ENCODE results near the gene JPT2. TPM values are rescaled to one million over a fixed set of nuclear protein-coding genes. Genes with fewer than 3 reads are reported as not detected.

The JPT2 gene
- total and polyA plus RNA-seq, 10 of the 15 experiments (the other 5 are each of a cell fraction or from before 2014, with no cell fraction given): 11.7 to 78.4 (median 48.4) TPM

DNA sequence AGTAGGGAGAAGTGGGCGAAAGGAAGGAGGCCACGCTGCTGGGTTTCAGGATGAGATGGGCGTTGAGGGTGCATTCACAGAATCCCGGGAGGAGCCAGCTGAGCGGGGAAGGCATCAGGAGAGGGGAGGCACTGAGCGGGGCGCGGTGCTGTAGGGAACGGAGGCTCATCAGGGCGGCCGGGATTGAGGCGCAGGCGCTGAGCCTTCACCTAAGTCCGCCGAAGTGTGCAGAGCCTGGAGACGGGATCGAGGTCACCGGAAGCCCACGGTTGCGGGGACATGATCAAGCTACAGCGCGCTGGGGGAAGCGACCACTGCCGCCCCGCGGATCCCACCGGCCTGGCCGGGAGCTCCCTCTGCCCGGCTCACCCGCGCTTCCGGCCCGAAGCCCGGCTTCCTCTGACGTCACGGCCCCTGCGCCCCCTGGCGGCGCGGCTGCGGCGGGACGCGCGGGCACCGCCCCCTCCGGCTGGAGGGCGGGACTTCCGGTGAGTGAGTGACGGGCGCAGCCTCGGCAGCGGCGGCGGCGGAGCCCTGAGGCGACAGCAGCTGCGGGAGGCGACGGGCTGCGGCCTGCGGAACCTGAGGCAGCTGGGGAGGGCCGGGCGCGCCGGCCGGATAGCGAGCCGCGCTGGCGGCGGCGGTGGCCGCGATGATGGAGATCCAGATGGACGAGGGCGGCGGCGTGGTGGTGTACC, 27.8 kb downstream of the JPT2 start, which contains the start of gene MAPK8IP3 (continued):
- TF ChIP-seq, protein P1, sequence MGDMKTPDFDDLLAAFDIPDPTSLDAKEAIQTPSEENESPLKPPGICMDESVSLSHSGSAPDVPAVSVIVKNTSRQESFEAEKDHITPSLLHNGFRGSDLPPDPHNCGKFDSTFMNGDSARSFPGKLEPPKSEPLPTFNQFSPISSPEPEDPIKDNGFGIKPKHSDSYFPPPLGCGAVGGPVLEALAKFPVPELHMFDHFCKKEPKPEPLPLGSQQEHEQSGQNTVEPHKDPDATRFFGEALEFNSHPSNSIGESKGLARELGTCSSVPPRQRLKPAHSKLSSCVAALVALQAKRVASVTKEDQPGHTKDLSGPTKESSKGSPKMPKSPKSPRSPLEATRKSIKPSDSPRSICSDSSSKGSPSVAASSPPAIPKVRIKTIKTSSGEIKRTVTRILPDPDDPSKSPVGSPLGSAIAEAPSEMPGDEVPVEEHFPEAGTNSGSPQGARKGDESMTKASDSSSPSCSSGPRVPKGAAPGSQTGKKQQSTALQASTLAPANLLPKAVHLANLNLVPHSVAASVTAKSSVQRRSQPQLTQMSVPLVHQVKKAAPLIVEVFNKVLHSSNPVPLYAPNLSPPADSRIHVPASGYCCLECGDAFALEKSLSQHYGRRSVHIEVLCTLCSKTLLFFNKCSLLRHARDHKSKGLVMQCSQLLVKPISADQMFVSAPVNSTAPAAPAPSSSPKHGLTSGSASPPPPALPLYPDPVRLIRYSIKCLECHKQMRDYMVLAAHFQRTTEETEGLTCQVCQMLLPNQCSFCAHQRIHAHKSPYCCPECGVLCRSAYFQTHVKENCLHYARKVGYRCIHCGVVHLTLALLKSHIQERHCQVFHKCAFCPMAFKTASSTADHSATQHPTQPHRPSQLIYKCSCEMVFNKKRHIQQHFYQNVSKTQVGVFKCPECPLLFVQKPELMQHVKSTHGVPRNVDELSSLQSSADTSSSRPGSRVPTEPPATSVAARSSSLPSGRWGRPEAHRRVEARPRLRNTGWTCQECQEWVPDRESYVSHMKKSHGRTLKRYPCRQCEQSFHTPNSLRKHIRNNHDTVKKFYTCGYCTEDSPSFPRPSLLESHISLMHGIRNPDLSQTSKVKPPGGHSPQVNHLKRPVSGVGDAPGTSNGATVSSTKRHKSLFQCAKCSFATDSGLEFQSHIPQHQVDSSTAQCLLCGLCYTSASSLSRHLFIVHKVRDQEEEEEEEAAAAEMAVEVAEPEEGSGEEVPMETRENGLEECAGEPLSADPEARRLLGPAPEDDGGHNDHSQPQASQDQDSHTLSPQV (IDR thresholded peaks at IDR 0.05): peak; percentile 96
- TF ChIP-seq HDAC6 (IDR thresholded peaks at IDR 0.05; ENCODE audit: unreplicated experiment) (peak; percentile 28), MYC (IDR thresholded peaks at IDR 0.05; ENCODE audit: insufficient read depth, insufficient read length, insufficient replicate concordance, low read length, severe bottlenecking) (no peak)
- TF ChIP-seq, protein P2, sequence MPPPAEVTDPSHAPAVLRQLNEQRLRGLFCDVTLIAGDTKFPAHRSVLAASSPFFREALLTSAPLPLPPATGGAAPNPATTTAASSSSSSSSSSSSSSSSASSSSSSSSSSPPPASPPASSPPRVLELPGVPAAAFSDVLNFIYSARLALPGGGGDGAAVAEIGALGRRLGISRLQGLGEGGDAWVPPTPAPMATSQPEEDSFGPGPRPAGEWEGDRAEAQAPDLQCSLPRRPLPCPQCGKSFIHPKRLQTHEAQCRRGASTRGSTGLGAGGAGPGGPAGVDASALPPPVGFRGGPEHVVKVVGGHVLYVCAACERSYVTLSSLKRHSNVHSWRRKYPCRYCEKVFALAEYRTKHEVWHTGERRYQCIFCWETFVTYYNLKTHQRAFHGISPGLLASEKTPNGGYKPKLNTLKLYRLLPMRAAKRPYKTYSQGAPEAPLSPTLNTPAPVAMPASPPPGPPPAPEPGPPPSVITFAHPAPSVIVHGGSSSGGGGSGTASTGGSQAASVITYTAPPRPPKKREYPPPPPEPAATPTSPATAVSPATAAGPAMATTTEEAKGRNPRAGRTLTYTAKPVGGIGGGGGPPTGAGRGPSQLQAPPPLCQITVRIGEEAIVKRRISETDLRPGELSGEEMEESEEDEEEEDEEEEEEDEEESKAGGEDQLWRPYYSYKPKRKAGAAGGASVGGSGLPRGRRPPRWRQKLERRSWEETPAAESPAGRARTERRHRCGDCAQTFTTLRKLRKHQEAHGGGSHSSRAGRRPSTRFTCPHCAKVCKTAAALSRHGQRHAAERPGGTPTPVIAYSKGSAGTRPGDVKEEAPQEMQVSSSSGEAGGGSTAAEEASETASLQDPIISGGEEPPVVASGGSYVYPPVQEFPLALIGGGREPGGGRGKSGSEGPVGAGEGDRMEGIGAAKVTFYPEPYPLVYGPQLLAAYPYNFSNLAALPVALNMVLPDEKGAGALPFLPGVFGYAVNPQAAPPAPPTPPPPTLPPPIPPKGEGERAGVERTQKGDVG (CRISPR knock-in tag; IDR thresholded peaks at IDR 0.05): no peak
- TF ChIP-seq, protein P3, sequence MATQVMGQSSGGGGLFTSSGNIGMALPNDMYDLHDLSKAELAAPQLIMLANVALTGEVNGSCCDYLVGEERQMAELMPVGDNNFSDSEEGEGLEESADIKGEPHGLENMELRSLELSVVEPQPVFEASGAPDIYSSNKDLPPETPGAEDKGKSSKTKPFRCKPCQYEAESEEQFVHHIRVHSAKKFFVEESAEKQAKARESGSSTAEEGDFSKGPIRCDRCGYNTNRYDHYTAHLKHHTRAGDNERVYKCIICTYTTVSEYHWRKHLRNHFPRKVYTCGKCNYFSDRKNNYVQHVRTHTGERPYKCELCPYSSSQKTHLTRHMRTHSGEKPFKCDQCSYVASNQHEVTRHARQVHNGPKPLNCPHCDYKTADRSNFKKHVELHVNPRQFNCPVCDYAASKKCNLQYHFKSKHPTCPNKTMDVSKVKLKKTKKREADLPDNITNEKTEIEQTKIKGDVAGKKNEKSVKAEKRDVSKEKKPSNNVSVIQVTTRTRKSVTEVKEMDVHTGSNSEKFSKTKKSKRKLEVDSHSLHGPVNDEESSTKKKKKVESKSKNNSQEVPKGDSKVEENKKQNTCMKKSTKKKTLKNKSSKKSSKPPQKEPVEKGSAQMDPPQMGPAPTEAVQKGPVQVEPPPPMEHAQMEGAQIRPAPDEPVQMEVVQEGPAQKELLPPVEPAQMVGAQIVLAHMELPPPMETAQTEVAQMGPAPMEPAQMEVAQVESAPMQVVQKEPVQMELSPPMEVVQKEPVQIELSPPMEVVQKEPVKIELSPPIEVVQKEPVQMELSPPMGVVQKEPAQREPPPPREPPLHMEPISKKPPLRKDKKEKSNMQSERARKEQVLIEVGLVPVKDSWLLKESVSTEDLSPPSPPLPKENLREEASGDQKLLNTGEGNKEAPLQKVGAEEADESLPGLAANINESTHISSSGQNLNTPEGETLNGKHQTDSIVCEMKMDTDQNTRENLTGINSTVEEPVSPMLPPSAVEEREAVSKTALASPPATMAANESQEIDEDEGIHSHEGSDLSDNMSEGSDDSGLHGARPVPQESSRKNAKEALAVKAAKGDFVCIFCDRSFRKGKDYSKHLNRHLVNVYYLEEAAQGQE (IDR thresholded peaks at IDR 0.05; ENCODE audit: low read depth, low read length): 0 out of 2 replicates have a peak, but pooled peaks have one; percentile 7
- TF ChIP-seq, protein P4, sequence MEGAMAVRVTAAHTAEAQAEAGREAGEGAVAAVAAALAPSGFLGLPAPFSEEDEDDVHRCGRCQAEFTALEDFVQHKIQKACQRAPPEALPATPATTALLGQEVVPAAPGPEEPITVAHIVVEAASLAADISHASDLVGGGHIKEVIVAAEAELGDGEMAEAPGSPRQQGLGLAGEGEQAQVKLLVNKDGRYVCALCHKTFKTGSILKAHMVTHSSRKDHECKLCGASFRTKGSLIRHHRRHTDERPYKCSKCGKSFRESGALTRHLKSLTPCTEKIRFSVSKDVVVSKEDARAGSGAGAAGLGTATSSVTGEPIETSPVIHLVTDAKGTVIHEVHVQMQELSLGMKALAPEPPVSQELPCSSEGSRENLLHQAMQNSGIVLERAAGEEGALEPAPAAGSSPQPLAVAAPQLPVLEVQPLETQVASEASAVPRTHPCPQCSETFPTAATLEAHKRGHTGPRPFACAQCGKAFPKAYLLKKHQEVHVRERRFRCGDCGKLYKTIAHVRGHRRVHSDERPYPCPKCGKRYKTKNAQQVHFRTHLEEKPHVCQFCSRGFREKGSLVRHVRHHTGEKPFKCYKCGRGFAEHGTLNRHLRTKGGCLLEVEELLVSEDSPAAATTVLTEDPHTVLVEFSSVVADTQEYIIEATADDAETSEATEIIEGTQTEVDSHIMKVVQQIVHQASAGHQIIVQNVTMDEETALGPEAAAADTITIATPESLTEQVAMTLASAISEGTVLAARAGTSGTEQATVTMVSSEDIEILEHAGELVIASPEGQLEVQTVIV (IDR thresholded peaks at IDR 0.05; ENCODE audit: borderline replicate concordance, partially characterized antibody): no peak
- TF ChIP-seq, protein P5, sequence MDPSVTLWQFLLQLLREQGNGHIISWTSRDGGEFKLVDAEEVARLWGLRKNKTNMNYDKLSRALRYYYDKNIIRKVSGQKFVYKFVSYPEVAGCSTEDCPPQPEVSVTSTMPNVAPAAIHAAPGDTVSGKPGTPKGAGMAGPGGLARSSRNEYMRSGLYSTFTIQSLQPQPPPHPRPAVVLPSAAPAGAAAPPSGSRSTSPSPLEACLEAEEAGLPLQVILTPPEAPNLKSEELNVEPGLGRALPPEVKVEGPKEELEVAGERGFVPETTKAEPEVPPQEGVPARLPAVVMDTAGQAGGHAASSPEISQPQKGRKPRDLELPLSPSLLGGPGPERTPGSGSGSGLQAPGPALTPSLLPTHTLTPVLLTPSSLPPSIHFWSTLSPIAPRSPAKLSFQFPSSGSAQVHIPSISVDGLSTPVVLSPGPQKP (IDR thresholded peaks at IDR 0.05; ENCODE audit: low read depth, low read length): peak; percentile 97
